ENCODE data around the gene MC1R.

Gene MC1R

GRCh38 chr16:89936508-89936907 is 17.8 kb downstream of the MC1R start:
- DNase-seq, result no peak

GRCh38 chr16:89936981-89937380 is 18.3 kb downstream of the MC1R start:
- DNase-seq, result no peak

- no peak for DNase-seq
Measured at GRCh38 chr16:89938175-89938885, 19.7 kb downstream of the MC1R start.

GRCh38 chr16:89944773-89945172 is 26.1 kb downstream of the MC1R start:
- no peak for DNase-seq

GRCh38 chr16:89945654-89946053 is 27.0 kb downstream of the MC1R start:
- no peak for DNase-seq

GRCh38 chr16:89946515-89946914 is 27.9 kb downstream of the MC1R start:
- DNase-seq, result no peak

GRCh38 chr16:89949121-89949742 is 30.6 kb downstream of the MC1R start:
- no peak for DNase-seq

- no peak for DNase-seq
Measured at GRCh38 chr16:89949756-89950155, 31.1 kb downstream of the MC1R start.

- DNase-seq, result no peak
Measured at GRCh38 chr16:89951509-89951908, 32.8 kb downstream of the MC1R start.

- DNase-seq, result no peak
Measured at GRCh38 chr16:89952049-89952448, 33.4 kb downstream of the MC1R start.

GRCh38 chr16:89952551-89952950 is 33.9 kb downstream of the MC1R start:
- no peak for DNase-seq

- no peak for DNase-seq
Measured at GRCh38 chr16:89953671-89954406, 35.2 kb downstream of the MC1R start.

GRCh38 chr16:89954462-89954861 is 35.8 kb downstream of the MC1R start:
- DNase-seq, result no peak

- no peak for DNase-seq
Measured at GRCh38 chr16:89955001-89955685, 36.5 kb downstream of the MC1R start.

- DNase-seq, result peak; percentile 76
Measured at GRCh38 chr16:89956505-89957215, 38.0 kb downstream of the MC1R start.

GRCh38 chr16:89957216-89957785 is 38.6 kb downstream of the MC1R start:
- no peak for DNase-seq

- peak; percentile 86 for DNase-seq
Measured at GRCh38 chr16:89958068-89958467, 39.4 kb downstream of the MC1R start.

- DNase-seq, result no peak
Measured at GRCh38 chr16:89958596-89958995, 39.9 kb downstream of the MC1R start.

GRCh38 chr16:89960966-89961365 is 42.3 kb downstream of the MC1R start:
- DNase-seq, result no peak

- no peak for DNase-seq
Measured at GRCh38 chr16:89961920-89962319, 43.3 kb downstream of the MC1R start.

- DNase-seq, result no peak
Measured at GRCh38 chr16:89962754-89963498, 44.3 kb downstream of the MC1R start.

GRCh38 chr16:89964201-89964600 is 45.5 kb downstream of the MC1R start:
- no peak for DNase-seq

Data from inflammatory macrophage treated with lipopolysaccharide for 4 hours (primary cell).